Skeletal muscle cell (primary cell): ENCODE data around the gene C2CD3.
"Not testable (repeated sequence)": the region's sequence is repeated elsewhere in the genome, so short reads cannot be mapped to it uniquely, and the experiment has no call there.

ENCODE experiments used
- DNase-seq: peaks from one replicate; pipeline ENCODE4 v3.0.0-alpha.2; 2010; ENCODE audit warnings: low read depth
- H3K4me3 ChIP-seq: 2 replicates; pipeline ENCODE4 v1.5.1; 2011; ENCODE audit warnings: low read depth, mild to moderate bottlenecking, control low read depth, low read length, moderate library complexity

The C2CD3 gene

DNA sequence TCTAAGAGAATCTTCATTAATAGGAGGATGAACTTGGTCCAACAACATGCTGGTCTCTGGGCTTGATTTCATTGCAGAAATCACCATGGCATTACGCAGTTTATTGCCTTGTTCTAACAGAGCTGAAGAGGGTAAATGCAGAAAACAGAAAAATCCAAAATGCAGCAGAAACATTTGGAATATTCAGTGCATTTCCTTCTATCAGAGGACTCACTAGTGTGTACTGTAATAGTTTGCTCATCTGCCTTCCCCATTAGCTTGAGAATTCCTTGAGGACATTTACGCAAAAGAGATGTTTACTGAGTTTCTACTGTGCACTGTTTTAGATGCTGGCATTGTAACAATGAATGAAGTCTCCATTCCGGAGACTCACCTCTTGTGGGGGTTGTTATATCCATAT is 37.4 kb downstream of the C2CD3 start:
- no peak overlapping the region for H3K4me3 ChIP-seq
- no peak for DNase-seq

GRCh38 chr11:74132833-74133232 is 38.0 kb downstream of the C2CD3 start:
- no peak overlapping the region for H3K4me3 ChIP-seq
- no peak for DNase-seq

DNA sequence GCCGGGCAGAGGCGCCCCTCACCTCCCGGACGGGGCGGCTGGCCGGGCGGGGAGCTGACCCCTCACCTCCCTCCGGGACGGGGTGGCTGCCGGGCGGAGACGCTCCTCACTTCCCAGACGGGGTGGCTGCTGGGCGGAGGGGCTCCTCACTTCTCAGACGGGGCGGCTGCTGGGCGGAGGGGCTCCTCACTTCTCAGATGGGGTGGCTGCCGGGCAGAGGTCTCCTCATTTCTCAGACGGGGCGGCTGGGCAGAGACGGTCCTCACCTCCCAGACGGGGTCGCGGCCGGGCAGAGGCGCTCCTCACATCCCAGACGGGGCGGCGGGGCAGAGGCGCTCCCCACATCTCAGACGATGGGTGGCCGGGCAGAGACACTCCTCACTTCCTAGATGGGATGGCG is 41.7 kb downstream of the C2CD3 start:
- H3K4me3 ChIP-seq, DNase-seq: not testable (repeated sequence)

- no peak for DNase-seq
- H3K4me3 ChIP-seq: no peak overlapping the region
Observed at GRCh38 chr11:74123008-74123448, 47.8 kb downstream of the C2CD3 start.

GRCh38 chr11:74121804-74122203 is 49.0 kb downstream of the C2CD3 start:
- DNase-seq: no peak
- H3K4me3 ChIP-seq: no peak overlapping the region

DNA sequence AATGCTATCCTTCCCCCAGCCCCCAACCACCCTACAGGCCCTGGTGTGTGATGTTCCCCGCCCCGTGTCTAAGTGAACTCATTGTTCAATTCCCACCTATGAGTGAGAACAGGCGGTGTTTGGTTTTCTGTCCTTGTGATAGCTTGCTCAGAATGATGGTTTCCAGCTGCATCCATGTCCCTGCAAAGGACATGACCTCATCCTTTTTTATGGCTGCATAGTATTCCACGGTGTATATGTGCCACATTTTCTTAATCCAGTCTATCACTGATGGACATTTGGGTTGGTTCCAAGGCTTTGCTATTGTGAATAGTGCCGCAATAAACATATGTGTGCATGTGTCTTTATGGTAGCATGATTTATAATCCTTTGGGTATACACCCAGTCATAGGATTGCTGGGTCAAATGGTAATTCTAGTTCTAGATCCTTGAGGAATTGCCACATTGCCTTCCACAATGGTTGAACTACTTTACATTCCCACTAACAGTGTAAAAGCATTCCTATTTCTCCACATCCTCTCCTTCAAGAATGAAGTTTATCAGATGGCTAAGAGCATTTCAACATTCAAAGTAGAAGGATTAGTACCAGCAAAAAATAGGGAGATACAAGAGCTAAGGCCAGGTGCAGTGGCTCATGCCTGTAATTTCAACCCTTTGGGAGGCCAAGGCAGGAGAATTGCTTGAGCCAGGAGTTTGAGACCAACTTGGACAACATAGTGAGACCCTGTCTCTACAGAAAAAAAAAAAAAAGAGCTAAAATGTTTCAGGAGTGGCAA is 50.4 kb downstream of the C2CD3 start:
- H3K4me3 ChIP-seq, DNase-seq: not testable (repeated sequence)

DNA sequence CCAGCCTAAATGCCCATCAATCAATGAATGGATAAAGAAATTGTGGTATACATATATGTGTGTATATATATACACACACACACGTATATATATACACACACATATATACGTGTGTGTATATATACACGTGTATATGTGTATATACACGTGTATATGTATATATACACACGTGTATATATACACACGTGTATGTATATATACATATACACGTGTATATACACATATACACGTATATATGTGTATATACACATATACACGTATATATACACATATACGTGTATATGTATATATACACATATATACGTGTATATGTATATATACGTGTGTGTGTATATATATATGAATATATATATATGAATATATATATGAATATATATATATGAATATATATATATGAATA is 54.1 kb downstream of the C2CD3 start:
- DNase-seq: no peak
- no peak overlapping the region for H3K4me3 ChIP-seq

DNA sequence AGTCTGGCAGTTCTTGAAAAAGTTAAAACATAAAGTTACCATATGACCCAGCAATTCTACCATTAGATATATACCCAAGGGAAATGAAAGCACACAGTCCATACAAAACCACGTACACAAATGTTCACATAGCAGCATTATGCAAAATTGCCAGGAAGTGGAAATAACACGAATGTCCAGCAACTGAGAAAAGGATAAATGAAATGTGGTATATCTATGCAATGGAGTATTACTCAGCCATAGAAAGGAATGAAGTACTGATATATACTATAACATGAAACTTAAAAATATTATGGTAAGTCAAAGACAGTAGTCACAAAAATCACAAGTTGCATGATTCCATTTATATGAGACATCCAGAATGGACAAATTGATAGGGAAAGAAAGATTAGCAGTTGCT is 57.9 kb downstream of the C2CD3 start:
- H3K4me3 ChIP-seq: no peak overlapping the region
- no peak for DNase-seq

GRCh38 chr11:74106124-74106523 is 64.7 kb downstream of the C2CD3 start:
- DNase-seq: no peak
- H3K4me3 ChIP-seq: no peak overlapping the region

DNA sequence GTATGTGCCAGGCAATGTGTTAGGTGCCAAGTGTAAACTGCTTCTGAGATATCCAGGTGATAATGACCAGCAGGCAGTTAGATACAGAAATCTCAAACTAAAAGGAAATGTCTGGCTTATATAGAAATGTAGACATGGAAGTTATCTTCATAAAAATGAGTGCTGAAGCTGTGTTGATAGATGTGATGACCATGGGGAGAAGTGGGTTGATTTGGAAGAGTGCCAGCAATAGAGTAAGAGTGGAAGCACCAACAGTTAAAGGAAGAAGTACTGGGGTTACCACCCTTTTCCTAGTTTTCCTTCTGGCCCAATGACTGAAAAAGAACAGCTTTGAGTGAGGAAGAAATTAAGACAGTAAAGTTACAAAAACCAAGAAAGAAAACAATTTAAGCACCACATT is 68.5 kb downstream of the C2CD3 start:
- DNase-seq: no peak
- no peak overlapping the region for H3K4me3 ChIP-seq

GRCh38 chr11:74100735-74101134 is 70.1 kb downstream of the C2CD3 start:
- no peak for DNase-seq
- no peak overlapping the region for H3K4me3 ChIP-seq

DNA sequence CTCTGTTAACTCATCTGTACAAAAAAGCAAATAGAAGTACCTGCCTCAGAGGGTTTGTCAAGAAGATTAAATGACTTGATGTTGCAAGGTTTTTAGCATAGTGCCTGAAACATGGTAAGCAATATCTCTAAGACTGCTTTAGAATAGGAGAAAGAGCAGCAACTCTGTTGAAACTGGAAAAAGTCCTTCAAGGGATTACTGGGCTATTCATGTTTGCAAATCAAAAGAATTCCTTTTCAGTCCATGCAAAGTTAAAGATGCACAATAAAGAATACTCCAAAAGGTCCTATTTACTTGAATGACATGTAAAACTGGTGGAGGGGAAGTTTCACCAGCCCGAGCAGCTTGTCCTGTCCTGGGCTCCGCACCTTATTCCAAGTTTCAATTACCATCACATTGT is 70.6 kb downstream of the C2CD3 start:
- DNase-seq: no peak
- no peak overlapping the region for H3K4me3 ChIP-seq

DNA sequence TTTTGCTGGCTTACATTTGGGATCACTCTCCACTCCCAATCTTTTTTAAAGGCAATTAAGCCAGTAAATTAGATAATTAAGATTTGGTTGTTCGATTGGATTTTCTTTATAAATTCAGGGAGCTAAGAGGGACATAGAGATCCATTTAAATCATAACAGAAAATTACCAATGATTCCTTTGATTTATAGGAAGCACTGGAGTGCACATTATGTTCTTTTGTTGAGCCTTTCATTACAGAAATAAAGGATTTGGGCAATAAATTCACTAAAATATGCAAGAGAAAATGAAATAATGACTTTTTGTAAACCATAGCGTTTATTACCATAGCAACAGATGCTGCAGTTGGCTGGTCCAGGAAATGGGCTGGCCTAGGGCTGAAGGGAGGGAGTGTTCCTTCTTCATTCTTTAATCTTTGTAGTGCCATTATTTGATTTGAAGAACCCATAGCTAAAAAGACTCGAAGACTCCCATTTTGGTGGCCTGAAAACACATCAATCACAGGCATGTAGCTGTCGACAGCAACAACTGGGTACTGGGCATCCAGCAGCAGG is 73.0 kb downstream of the C2CD3 start:
- DNase-seq: no peak
- H3K4me3 ChIP-seq: no peak overlapping the region

GRCh38 chr11:74094393-74094792 is 76.4 kb downstream of the C2CD3 start:
- no peak overlapping the region for H3K4me3 ChIP-seq
- DNase-seq: no peak

DNA sequence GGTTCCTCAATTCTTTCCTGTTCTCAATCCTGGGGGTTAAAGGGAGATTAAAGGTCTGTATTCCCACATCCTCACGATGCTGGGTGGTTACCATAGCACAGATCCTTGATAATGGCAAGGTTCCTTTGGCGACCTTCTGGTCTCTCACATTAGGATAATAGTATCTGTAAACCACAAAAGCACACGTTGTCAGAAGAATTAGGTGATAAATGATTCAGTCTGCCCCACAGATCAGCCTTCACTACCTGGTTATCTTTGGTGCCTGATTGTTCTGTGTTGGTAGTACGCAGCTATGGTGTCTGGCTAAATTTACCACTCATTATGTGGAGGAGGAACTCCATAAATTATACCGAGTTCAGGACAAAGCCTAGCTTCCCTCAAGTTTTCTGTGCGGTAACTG is 78.4 kb downstream of the C2CD3 start:
- DNase-seq: no peak
- no peak overlapping the region for H3K4me3 ChIP-seq

- DNase-seq: no peak
- no peak overlapping the region for H3K4me3 ChIP-seq
Observed at GRCh38 chr11:74091549-74091948, 79.3 kb downstream of the C2CD3 start.

GRCh38 chr11:74090701-74091100 is 80.1 kb downstream of the C2CD3 start:
- no peak for DNase-seq
- H3K4me3 ChIP-seq: no peak overlapping the region

DNA sequence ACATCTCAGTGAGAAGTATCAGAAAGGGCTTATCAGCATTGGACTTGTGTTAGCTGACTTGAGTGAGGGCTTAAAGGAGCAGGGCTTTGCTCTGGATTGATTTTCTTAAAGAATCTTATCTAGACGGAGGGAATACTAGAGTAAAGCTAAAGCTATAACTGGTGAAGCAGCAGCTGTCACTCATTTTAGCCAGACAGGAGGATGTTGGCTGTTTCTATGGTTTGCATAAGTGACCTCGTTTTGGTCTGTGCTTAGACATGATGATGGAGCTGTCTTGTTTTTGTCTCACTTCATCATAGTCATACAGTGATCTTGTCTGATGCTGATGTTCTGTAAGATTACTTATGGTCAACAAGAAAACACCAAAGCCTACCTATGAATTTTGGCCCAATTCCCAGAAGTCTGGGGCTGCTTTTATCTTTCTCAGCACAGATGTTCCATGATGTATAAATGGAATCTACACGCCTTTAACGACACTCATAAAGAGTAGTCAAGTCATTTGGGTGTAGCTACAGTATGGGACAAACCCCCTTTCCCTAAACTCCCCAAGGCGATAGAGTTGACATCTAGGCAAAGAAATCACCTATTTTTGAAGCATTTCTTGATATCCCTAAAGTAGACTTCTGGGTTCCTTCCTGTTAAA is 84.4 kb downstream of the C2CD3 start:
- H3K4me3 ChIP-seq: no peak overlapping the region
- no peak for DNase-seq

DNA sequence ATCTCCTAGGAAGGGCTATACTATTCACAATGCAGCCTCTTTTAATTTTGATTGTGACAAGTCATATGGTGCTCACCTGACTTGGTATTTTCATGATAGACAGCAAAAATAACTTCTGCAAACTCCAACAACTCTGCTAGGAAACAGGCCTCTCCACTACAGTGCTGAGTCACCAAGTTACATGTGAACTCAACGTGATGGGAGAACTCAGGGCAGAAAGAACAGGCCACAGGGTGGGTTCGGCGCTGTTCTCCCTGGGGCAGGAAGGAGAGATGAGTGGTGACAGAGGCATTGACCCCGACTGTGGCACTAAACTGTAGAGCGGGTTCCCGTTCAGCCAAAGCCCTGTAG is 85.3 kb downstream of the C2CD3 start:
- DNase-seq: no peak
- no peak overlapping the region for H3K4me3 ChIP-seq

GRCh38 chr11:74084796-74085541 is 85.8 kb downstream of the C2CD3 start:
- no peak overlapping the region for H3K4me3 ChIP-seq
- no peak for DNase-seq
